Activated naive CD8-positive, alpha-beta T cell treated with anti-CD3 and anti-CD28 coated beads, Interleukin-2, amount 10 ng/mL, durations not matched to agents 7 days and 5 days (primary cell): Measurements from ENCODE around the gene HERC2. TPM values are rescaled to one million over a fixed set of nuclear protein-coding genes. Genes with fewer than 3 reads are reported as not detected.
"Not testable (repeated sequence)": the region's sequence is repeated elsewhere in the genome, so short reads cannot be mapped to it uniquely, and the experiment has no call there.

Experiments
- ATAC-seq: fragments of 150-1000 bp; cut with Tn5 transposase; one replicate; pipeline ENCODE4 v1.10.0; 2021; ENCODE audit warnings: low read depth, moderate library complexity
- POLR2A ChIA-PET: fragments of 350-600 bp; sonication (Branson Sonifier 250); formaldehyde crosslinking; loops from one replicate; lab custom pipeline; 2021; ENCODE audit warnings: antibody characterized with exemption; lab: Charles Lee
- DNase-seq: peaks from one replicate; pipeline ENCODE4 v3.0.0; 2021
- H3K27ac Mint-ChIP-seq: one replicate; pipeline ENCODE4 v1.8.0; 2022; ENCODE audit warnings: mild to moderate bottlenecking, mixed read lengths
- H3K27me3 Mint-ChIP-seq: one replicate; pipeline ENCODE4 v1.8.0; 2022; ENCODE audit warnings: mild to moderate bottlenecking, moderate library complexity, mixed read lengths
- H3K36me3 Mint-ChIP-seq: one replicate; pipeline ENCODE4 v1.8.0; 2021; ENCODE audit warnings: mild to moderate bottlenecking, mixed read lengths
- H3K4me1 Mint-ChIP-seq: one replicate; pipeline ENCODE4 v1.8.0; 2021; ENCODE audit warnings: mixed read lengths
- H3K4me3 Mint-ChIP-seq: one replicate; pipeline ENCODE4 v1.8.0; 2022; ENCODE audit warnings: mild to moderate bottlenecking, moderate library complexity, mixed read lengths
- H3K9me3 Mint-ChIP-seq: one replicate; pipeline ENCODE4 v1.8.0; 2021; ENCODE audit warnings: mixed read lengths
- total RNA-seq, 2 experiments: library from RNA; stranded (reverse); gene quantifications; one replicate each; pipeline ENCODE4 v1.2.3, GENCODE V29; 2021

HERC2 gene
- total RNA-seq, 2 experiments from 2014 or later, result 43.0 to 47.0 TPM

GRCh38 chr15:28198215-28198614 is 123.8 kb downstream of the HERC2 start:
- H3K36me3 Mint-ChIP-seq, result peaks cover 19% of the 10 kb centered on the region
- H3K27me3 Mint-ChIP-seq, POLR2A ChIA-PET, ATAC-seq, DNase-seq, H3K4me3 Mint-ChIP-seq, H3K9me3 Mint-ChIP-seq, H3K27ac Mint-ChIP-seq, H3K4me1 Mint-ChIP-seq: not testable (repeated sequence)

- H3K4me3 Mint-ChIP-seq, DNase-seq, H3K9me3 Mint-ChIP-seq, H3K27ac Mint-ChIP-seq, ATAC-seq, H3K27me3 Mint-ChIP-seq, POLR2A ChIA-PET, H3K4me1 Mint-ChIP-seq: not testable (repeated sequence)
- H3K36me3 Mint-ChIP-seq, result peaks cover 19% of the 10 kb centered on the region
These were observed 124.3 kb downstream of the HERC2 start for GRCh38 chr15:28197694-28198093.

GRCh38 chr15:28196581-28196980 is 125.4 kb downstream of the HERC2 start:
- H3K4me3 Mint-ChIP-seq, H3K4me1 Mint-ChIP-seq, H3K27ac Mint-ChIP-seq, H3K9me3 Mint-ChIP-seq, H3K27me3 Mint-ChIP-seq, ATAC-seq, DNase-seq, POLR2A ChIA-PET: not testable (repeated sequence)
- H3K36me3 Mint-ChIP-seq, result peaks cover 19% of the 10 kb centered on the region

DNA sequence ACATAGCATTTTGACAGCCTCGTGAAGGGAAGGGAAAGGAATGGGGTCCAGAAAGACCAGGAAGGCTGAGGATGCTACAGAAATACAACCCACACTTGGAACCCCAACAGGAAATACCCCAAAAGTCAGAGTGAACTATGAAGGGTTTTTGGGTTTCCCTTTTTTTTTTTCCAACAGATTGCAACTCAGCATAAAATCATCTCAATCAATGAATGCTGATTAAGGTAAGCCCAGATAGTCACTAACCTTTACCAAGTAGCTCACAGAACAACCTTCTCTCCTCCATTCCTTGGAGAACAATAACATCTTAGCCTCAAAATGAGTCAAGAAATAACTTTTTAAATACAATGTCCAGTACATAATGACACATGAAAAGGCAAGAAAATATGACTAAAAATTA is 129.2 kb downstream of the HERC2 start:
- POLR2A ChIA-PET, result no interaction called here
- Mint-ChIP-seq H3K27ac (no peak overlapping the region), H3K36me3 (peaks cover 15% of the 10 kb centered on the region), H3K9me3 (no peaks in the 10 kb centered on the region), H3K4me3 (no peak overlapping the region), H3K4me1 (peaks cover 6% of the 10 kb centered on the region), H3K27me3 (no peaks in the 10 kb centered on the region)
- no peak for ATAC-seq
- no peak for DNase-seq

DNA sequence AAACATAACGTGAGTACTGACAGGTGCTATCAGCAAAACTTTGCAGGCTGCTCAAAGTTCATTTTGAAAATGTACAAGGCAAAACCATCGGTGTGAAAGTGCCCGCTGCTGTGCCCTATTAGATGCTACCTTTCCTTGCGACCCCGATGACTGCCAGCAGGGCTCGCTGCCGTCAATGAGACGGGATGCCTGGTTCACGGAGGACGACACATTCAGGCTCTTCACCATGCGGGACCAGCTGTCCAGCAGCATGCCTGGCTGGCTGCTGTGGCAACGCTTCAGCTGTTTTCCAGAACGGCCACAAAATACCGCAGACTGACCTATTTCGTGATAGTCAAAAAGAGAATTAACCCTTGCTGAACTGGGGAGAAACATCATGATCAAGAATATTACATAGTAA is 130.1 kb downstream of the HERC2 start:
- Mint-ChIP-seq H3K9me3 (no peaks in the 10 kb centered on the region), H3K27ac (no peak overlapping the region), H3K27me3 (no peaks in the 10 kb centered on the region), H3K4me3 (no peak overlapping the region), H3K36me3 (peaks cover 18% of the 10 kb centered on the region), H3K4me1 (peaks cover 6% of the 10 kb centered on the region)
- no peak for DNase-seq
- no peak for ATAC-seq
- POLR2A ChIA-PET, result no interaction called here

- peaks cover 12% of the 10 kb centered on the region for H3K36me3 Mint-ChIP-seq
- no peaks in the 10 kb centered on the region for H3K27me3 Mint-ChIP-seq
- H3K4me1 Mint-ChIP-seq, result peaks cover 6% of the 10 kb centered on the region
- no peak overlapping the region for H3K27ac Mint-ChIP-seq
- H3K4me3 Mint-ChIP-seq, result no peak overlapping the region
- POLR2A ChIA-PET, result no interaction called here
- ATAC-seq (no peak), DNase-seq (no peak)
- no peaks in the 10 kb centered on the region for H3K9me3 Mint-ChIP-seq
These were observed 131.4 kb downstream of the HERC2 start for GRCh38 chr15:28190391-28191174.

DNA sequence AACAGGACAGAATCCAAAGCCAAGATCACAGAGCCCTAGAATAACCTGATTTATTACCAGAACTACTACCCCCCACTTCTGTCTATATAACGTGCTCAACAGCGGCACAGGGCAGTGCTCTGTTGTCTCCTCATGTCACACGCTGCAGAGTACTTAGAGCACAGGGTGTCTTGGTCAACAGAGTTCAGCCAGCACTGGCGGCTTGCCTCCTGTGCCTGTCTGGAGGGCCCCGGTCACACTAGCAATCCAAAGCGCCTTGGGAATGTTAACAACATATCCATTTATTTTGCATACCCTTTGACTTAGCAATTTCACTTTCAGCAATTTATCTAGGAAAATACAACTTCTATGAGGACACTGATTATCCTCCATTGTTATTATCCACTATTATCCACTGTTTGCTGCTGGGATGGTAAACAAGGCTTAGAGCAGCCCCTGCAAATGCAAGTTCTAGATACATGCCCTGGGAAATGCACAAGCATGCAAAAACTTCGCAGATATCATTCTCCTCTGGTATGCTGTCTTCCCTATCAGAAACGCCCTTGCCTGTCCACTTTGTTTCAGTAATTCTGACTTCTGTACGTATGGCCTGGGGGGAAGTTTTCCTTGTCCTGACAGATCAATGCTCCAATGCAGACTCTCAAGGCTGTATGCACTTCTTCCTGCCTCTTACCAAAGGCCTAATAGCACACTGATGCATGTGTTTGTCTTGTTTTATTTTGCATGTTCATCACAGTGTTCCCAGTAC is 136.7 kb downstream of the HERC2 start:
- Mint-ChIP-seq H3K4me1 (peaks cover 2% of the 10 kb centered on the region), H3K9me3 (no peaks in the 10 kb centered on the region), H3K4me3 (no peak overlapping the region), H3K27ac (no peak overlapping the region), H3K27me3 (no peaks in the 10 kb centered on the region), H3K36me3 (peaks cover 4% of the 10 kb centered on the region)
- no peak for ATAC-seq
- no peak for DNase-seq
- POLR2A ChIA-PET, result no interaction called here

GRCh38 chr15:28184166-28184565 is 137.8 kb downstream of the HERC2 start:
- Mint-ChIP-seq H3K27ac (no peak overlapping the region), H3K4me1 (peaks cover 2% of the 10 kb centered on the region), H3K36me3 (peaks cover 4% of the 10 kb centered on the region), H3K9me3 (no peaks in the 10 kb centered on the region), H3K27me3 (no peaks in the 10 kb centered on the region), H3K4me3 (no peak overlapping the region)
- DNase-seq (no peak), ATAC-seq (no peak)
- POLR2A ChIA-PET, result no interaction called here

GRCh38 chr15:28182731-28183130 is 139.2 kb downstream of the HERC2 start:
- POLR2A ChIA-PET, result no interaction called here
- no peaks in the 10 kb centered on the region for H3K4me1 Mint-ChIP-seq
- ATAC-seq, result no peak
- H3K36me3 Mint-ChIP-seq, result peaks cover 2% of the 10 kb centered on the region
- H3K27me3 Mint-ChIP-seq, result no peaks in the 10 kb centered on the region
- no peak for DNase-seq
- H3K27ac Mint-ChIP-seq, result no peak overlapping the region
- no peak overlapping the region for H3K4me3 Mint-ChIP-seq
- H3K9me3 Mint-ChIP-seq, result no peaks in the 10 kb centered on the region

GRCh38 chr15:28182216-28182615 is 139.8 kb downstream of the HERC2 start:
- no peak for DNase-seq
- Mint-ChIP-seq H3K27ac (no peak overlapping the region), H3K4me1 (no peaks in the 10 kb centered on the region), H3K9me3 (no peaks in the 10 kb centered on the region), H3K36me3 (no peaks in the 10 kb centered on the region), H3K4me3 (no peak overlapping the region), H3K27me3 (no peaks in the 10 kb centered on the region)
- no peak for ATAC-seq
- POLR2A ChIA-PET, result no interaction called here

DNA sequence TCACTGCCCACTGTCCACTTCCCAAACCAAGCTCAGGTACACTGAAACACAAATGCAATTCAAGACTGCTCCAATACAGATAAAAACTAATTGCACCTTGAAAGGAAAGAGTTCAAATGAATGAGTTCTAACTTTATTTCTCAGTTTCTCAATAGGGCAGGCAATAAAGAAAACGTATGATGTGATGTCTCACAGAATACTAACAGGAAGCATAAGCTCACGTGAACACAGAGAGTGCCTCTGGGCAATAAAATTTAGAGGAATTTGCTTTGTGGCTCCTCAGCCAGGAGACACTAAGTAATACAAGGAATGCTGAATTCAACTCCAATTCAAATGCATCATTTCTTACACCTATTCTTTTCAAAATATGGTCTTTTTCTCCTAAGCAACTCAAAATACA is 140.6 kb downstream of the HERC2 start:
- Mint-ChIP-seq H3K27ac (no peak overlapping the region), H3K36me3 (no peaks in the 10 kb centered on the region), H3K4me3 (no peak overlapping the region), H3K4me1 (no peaks in the 10 kb centered on the region), H3K27me3 (no peaks in the 10 kb centered on the region), H3K9me3 (no peaks in the 10 kb centered on the region)
- ATAC-seq, result no peak
- no peak for DNase-seq
- POLR2A ChIA-PET, result no interaction called here

GRCh38 chr15:28179270-28179669 is 142.7 kb downstream of the HERC2 start:
- no peaks in the 10 kb centered on the region for H3K9me3 Mint-ChIP-seq
- POLR2A ChIA-PET, result no interaction called here
- no peak overlapping the region for H3K27ac Mint-ChIP-seq
- DNase-seq, result no peak
- no peak for ATAC-seq
- peaks cover 2% of the 10 kb centered on the region for H3K36me3 Mint-ChIP-seq
- H3K27me3 Mint-ChIP-seq, result no peaks in the 10 kb centered on the region
- no peaks in the 10 kb centered on the region for H3K4me1 Mint-ChIP-seq
- no peak overlapping the region for H3K4me3 Mint-ChIP-seq

DNA sequence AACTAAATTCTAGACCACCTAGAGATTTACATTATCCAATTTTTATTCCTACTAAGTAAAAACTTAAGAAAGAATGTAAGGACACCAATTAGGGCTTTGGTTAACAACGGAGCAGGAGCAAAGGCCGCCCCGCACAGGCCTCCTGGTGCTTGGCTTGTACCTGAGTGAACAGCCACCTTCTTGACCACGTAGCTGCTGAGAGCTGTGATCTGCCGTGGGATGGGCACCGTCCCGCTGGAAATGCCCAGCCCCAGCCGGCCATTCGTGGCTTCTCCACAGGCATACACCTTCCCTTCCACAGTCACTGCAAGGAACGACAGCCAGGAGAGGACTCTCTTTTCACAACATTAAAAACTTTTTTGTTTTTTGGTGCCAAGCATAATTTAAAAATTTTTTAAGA is 143.3 kb downstream of the HERC2 start:
- no peak for DNase-seq
- POLR2A ChIA-PET, result no interaction called here
- H3K9me3 Mint-ChIP-seq, result no peaks in the 10 kb centered on the region
- H3K4me1 Mint-ChIP-seq, result no peaks in the 10 kb centered on the region
- H3K4me3 Mint-ChIP-seq, result no peak overlapping the region
- ATAC-seq, result no peak
- H3K36me3 Mint-ChIP-seq, result peaks cover 2% of the 10 kb centered on the region
- no peaks in the 10 kb centered on the region for H3K27me3 Mint-ChIP-seq
- H3K27ac Mint-ChIP-seq, result no peak overlapping the region

DNA sequence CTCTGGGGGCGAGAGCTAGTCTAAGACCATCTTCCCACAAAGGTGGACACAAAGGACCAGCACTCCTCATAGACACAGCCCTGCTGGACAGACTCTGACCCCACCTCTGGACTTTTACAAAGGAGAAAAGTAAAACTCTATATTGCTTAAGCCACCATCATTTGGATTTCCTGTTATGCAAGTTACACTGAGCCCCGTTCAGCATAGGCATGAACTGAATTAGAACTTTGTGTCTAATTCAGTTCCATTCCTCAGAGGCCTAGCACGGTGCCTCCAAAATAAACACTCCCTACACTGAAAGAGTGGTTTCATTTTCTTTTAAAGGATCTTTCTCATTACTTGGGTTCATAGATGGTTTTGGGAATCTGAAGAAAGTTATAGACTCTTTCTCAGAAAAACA is 143.7 kb downstream of the HERC2 start:
- no peak overlapping the region for H3K4me3 Mint-ChIP-seq
- ATAC-seq (no peak), DNase-seq (no peak)
- H3K9me3 Mint-ChIP-seq, result no peaks in the 10 kb centered on the region
- H3K27me3 Mint-ChIP-seq, result no peaks in the 10 kb centered on the region
- H3K27ac Mint-ChIP-seq, result no peak overlapping the region
- no peaks in the 10 kb centered on the region for H3K4me1 Mint-ChIP-seq
- POLR2A ChIA-PET, result no interaction called here
- peaks cover 6% of the 10 kb centered on the region for H3K36me3 Mint-ChIP-seq
